PFSK-1 (cell line): ENCODE results near the gene ASB13.
A peak's percentile ranks its signal among the peaks of the same experiment; 100 is the strongest.

Source experiments
- FOXP2 ChIP-seq: optimal IDR thresholded peaks from 2 replicates; pipeline ENCODE3; 2011; ENCODE audit warnings: borderline replicate concordance, control low read depth, inconsistent platforms; ENCODE audit not compliant: insufficient read depth; ENCODE audit errors: extremely low read length, extremely low read depth
- POLR2AphosphoS5 ChIP-seq: IDR thresholded peaks from 2 replicates; pipeline ENCODE4 v1.6.1; 2012; ENCODE audit warnings: low read depth, mild to moderate bottlenecking, control low read depth, low read length, moderate library complexity
- SIN3A ChIP-seq: IDR thresholded peaks from 2 replicates; pipeline ENCODE4 v1.6.1; 2012; ENCODE audit warnings: mild to moderate bottlenecking, low read length, moderate library complexity, borderline replicate concordance; ENCODE audit not compliant: insufficient read depth
- TAF1 ChIP-seq: IDR thresholded peaks from 2 replicates; pipeline ENCODE4 v1.6.1; 2012; ENCODE audit warnings: low read length, control low read depth, borderline replicate concordance; ENCODE audit not compliant: insufficient read depth
- TF ChIP-seq, protein P1 (sequence below), 2 experiments: IDR thresholded peaks; 2 replicates each; pipeline versions ENCODE4 v1.6.1 to v1.8.0; 2011 to 2012; ENCODE audit warnings: low read depth in 2 of 2, low read length in 2 of 2, control low read depth in 1 of 2, inconsistent platforms in 1 of 2, mild to moderate bottlenecking in 1 of 2, moderate library complexity in 1 of 2; ENCODE audit not compliant: insufficient read depth in 1 of 2

The ASB13 gene

DNA sequence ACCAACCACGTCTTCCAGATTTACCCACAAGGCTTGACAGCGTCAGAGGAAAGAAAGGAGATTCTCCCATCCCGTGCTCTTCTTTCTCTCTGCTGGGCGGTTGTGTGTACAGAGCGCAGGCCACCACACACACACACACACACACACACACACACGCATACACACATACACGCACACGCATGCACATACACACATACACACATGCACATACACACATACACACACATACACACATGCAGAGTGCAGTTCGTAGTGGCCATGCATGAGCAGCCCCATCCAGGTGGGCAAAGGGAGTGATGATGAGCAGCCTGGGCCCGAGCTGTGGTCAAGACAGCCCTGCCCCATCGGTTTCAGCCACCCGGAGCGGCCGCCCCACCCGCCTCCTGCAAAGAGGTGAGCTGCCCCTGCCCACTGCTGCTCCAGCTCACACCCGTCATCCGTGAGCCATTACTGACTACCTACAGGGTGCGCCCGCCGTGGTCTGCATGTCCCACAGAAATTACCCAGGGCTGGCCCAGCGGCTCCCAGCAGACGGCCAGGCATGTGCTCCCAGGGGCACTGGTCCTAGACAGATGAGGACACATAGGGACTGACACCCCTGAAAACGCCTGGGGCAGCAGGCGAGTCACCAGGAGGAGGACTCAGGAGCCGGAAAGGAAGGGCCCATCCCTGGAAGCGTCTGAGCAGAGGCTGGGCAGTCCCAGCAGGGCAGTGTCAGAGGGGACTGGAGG, 69.6 kb downstream of the ASB13 start:
- TF ChIP-seq, protein P1, sequence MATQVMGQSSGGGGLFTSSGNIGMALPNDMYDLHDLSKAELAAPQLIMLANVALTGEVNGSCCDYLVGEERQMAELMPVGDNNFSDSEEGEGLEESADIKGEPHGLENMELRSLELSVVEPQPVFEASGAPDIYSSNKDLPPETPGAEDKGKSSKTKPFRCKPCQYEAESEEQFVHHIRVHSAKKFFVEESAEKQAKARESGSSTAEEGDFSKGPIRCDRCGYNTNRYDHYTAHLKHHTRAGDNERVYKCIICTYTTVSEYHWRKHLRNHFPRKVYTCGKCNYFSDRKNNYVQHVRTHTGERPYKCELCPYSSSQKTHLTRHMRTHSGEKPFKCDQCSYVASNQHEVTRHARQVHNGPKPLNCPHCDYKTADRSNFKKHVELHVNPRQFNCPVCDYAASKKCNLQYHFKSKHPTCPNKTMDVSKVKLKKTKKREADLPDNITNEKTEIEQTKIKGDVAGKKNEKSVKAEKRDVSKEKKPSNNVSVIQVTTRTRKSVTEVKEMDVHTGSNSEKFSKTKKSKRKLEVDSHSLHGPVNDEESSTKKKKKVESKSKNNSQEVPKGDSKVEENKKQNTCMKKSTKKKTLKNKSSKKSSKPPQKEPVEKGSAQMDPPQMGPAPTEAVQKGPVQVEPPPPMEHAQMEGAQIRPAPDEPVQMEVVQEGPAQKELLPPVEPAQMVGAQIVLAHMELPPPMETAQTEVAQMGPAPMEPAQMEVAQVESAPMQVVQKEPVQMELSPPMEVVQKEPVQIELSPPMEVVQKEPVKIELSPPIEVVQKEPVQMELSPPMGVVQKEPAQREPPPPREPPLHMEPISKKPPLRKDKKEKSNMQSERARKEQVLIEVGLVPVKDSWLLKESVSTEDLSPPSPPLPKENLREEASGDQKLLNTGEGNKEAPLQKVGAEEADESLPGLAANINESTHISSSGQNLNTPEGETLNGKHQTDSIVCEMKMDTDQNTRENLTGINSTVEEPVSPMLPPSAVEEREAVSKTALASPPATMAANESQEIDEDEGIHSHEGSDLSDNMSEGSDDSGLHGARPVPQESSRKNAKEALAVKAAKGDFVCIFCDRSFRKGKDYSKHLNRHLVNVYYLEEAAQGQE (IDR thresholded peaks at IDR 0.05; ENCODE audit: insufficient read depth in 1 of 2, low read depth in 2 of 2, low read length in 2 of 2) = no peak
- no peak for TF ChIP-seq FOXP2

DNA sequence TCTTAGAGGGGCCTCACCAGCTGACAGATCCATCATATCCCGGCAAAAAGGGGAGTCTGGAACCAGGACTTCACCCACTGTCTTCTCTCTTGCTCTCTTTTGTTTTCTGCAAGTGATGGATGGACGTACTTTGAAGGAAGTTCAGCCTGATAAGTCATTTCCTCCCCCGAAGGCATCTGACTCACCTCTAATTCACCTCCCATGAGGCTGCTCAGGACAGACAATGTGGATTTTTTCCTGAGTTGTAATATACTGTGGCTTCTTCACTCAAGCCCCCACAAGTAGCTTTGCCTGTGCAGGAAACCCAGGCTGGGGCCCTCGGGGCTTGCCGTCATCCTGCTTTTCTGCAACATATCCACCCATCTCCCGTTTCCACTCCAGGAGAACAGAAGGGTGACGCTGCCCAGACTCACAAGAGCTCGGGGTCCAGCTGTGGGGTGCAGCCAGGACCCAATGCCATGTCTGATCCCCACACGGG, 70.4 kb downstream of the ASB13 start:
- TF ChIP-seq POLR2AphosphoS5 (no peak), TAF1 (no peak), SIN3A (no peak), FOXP2 (no peak)
- TF ChIP-seq, protein P1 (IDR thresholded peaks at IDR 0.05; ENCODE audit: insufficient read depth in 1 of 2, low read depth in 2 of 2, low read length in 2 of 2) = peak in 1 of 2 experiments; percentile 37; a peak in 1 of 4 replicates

DNA sequence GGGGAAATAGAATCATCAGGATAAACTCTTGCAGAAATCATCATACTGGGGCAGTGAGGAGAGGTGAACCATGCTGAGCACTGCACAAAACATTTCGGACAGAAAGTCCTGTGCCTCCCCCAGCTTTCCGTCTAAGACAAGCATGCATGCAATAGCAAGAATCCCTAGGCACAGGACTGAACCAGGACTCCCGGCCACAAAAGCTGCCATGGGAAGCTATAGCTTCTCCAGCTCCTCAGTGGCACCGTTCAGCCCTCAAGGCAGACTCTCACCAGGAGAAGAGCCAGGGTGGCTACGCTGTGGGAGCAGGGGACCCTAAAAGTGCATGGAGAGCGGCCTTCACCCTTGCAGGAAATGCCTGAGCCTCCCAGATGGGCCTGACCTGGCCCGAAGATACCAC, 70.8 kb downstream of the ASB13 start:
- TF ChIP-seq FOXP2 = no peak
- TF ChIP-seq SIN3A = no peak
- no peak for TF ChIP-seq POLR2AphosphoS5
- TF ChIP-seq, protein P1 (IDR thresholded peaks at IDR 0.05; ENCODE audit: insufficient read depth in 1 of 2, low read depth in 2 of 2, low read length in 2 of 2) = no peak
- TF ChIP-seq TAF1 = no peak

DNA sequence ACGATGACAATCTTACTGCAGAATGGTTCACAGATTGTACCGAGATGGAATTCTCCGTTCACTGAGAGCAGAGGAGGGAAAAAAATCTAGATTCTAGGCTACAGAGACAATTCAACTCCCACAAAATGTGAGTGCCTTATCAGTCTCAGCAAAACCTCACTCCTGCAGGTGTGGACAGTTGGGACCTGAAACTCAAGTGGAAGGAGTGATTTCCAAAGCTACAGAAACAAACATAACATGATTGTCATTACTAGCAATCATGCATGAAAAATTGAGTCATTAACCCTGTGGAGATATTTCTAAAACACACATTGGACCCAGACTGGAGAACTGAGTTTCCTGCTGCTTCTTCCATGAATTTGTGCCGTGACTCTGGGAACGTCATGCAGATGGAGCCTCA, 71.3 kb downstream of the ASB13 start:
- TF ChIP-seq, protein P1 (IDR thresholded peaks at IDR 0.05; ENCODE audit: insufficient read depth in 1 of 2, low read depth in 2 of 2, low read length in 2 of 2) = no peak
- TF ChIP-seq POLR2AphosphoS5 (no peak), FOXP2 (no peak), TAF1 (no peak)
